Fibroblast of mammary gland (primary cell): ENCODE results near the gene FLVCR2.

Source experiments
- DNase-seq: peaks from one replicate; pipeline ENCODE4 v3.0.0-alpha.2; 2010; ENCODE audit warnings: low read depth
- H3K4me3 ChIP-seq: 2 replicates; pipeline ENCODE4 v1.5.1; 2011; ENCODE audit warnings: low read depth, mild to moderate bottlenecking, low read length, moderate library complexity; ENCODE audit not compliant: control insufficient read depth
- TF ChIP-seq, protein P1 (sequence below): conservative IDR thresholded peaks from 2 replicates; pipeline ENCODE4 v1.5.1; 2011; ENCODE audit warnings: low read depth, low read length, inconsistent platforms; ENCODE audit not compliant: control insufficient read depth, insufficient read depth

The FLVCR2 gene

DNA sequence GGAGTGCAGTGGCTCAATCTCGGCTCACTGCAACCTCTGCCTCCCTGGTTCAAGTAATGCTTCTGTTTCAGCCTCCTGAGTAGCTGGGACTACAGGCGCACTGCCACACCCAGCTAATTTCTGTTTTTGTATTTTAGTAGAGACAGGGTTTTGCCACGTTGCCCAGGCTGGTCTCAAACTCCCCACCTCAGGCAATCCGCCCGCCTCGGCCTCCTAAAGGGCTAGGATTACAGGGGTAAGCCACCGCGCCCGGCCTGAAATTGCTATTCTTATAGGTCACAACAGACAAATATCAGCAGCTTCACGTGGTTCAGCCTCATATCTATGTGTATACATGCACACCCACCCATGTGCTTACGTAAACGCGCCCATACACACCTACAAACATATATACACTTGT is 32.5 kb upstream of the FLVCR2 start:
- no peak for DNase-seq
- H3K4me3 ChIP-seq: no peak overlapping the region
- TF ChIP-seq, protein P1, sequence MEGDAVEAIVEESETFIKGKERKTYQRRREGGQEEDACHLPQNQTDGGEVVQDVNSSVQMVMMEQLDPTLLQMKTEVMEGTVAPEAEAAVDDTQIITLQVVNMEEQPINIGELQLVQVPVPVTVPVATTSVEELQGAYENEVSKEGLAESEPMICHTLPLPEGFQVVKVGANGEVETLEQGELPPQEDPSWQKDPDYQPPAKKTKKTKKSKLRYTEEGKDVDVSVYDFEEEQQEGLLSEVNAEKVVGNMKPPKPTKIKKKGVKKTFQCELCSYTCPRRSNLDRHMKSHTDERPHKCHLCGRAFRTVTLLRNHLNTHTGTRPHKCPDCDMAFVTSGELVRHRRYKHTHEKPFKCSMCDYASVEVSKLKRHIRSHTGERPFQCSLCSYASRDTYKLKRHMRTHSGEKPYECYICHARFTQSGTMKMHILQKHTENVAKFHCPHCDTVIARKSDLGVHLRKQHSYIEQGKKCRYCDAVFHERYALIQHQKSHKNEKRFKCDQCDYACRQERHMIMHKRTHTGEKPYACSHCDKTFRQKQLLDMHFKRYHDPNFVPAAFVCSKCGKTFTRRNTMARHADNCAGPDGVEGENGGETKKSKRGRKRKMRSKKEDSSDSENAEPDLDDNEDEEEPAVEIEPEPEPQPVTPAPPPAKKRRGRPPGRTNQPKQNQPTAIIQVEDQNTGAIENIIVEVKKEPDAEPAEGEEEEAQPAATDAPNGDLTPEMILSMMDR: no peak

DNA sequence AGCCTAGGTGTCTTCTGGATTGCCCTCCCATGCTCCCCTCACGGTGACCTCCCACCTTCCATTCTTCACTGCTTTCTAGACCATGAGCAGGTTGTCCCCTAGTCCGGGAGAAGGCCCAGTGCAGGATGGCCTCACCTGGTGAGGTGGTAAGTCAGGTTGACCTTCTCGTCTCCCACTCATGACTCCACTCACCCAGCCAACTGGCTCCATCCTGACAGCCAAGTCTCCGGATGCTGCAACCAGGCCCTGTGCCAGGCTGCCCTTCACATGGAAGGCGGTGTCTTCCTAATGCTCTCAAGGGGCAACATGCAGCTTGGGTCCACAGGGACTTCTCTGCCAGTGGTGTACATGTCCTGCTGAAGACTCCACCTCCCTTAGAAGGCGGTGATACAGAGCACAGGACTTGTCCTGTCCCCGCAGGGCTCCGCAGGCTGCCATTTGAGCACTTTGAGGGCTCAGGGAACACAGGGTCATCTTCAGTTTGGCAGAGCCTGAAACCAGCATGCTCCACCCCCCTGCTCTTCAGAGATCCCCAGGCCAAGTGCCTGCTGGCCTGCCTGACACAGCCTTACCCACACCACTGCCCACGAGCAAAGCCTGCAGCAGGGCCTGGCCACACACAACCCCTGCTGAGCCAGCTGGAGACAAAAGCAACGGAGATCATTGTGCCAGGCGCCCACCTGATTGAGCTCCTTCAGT is 30.7 kb upstream of the FLVCR2 start:
- TF ChIP-seq, protein P1: no peak
- H3K4me3 ChIP-seq: no peak overlapping the region
- DNase-seq: no peak

DNA sequence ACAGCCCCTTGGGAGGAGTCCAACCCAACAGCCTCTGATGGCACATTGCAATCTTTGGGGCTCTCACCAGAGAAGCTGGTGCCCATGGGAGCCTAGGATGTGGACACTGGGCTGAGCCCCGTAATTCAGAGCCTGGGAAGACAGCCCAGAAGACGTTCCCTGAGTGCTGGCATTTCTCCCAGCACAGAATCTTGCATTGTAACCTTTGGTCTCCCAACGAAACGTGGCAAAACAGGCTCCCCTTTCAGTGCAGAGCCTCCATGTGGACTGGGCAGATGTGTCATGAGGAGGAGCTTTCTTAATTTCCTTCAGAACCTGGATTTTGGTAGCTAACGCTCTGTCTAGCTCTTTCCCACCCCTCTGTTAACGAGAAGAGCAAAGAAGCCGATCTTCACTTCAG is 29.9 kb upstream of the FLVCR2 start:
- DNase-seq: peak; percentile 75
- no peak overlapping the region for H3K4me3 ChIP-seq
- TF ChIP-seq, protein P1: no peak

DNA sequence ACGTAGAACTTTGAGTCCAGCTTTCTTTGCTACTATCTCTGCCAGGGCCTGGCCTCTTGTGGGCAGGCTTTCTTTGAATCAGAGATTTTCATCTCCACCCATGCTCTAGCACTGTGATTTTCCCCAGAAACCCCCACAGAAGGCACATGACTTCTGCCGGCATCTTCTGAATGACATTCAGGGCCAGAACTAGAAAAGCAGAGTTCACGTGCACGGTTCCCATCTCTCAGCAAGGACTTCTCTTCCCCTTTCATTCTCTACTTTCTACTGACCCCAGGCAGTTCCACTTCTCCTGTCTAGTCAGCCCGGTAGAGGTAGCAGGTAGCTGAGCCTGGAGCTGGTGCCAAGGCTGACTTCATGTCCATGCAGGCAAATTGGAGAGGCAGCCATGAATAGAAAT is 29.3 kb upstream of the FLVCR2 start:
- TF ChIP-seq, protein P1: no peak
- H3K4me3 ChIP-seq: no peak overlapping the region
- DNase-seq: no peak

DNA sequence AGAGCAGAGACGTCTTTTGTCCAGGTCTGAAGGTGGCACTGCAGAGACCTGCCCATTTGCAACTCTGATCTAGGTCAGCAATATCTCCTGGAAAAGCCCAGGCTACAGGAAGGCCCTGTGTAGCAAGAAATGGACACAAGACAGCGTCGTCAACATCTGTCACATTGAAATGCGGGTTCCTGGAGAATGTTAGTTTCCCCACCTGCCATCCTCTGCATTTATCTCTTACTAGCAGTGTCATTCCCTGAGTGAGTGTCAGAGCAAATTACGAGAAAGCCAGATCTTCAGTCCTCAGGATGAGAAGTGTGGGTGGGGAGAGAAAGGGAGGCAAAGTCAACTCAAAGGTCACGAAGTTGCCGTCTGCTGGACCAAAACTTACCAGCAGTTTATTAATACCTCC is 27.4 kb upstream of the FLVCR2 start:
- no peak overlapping the region for H3K4me3 ChIP-seq
- TF ChIP-seq, protein P1: no peak
- DNase-seq: no peak

DNA sequence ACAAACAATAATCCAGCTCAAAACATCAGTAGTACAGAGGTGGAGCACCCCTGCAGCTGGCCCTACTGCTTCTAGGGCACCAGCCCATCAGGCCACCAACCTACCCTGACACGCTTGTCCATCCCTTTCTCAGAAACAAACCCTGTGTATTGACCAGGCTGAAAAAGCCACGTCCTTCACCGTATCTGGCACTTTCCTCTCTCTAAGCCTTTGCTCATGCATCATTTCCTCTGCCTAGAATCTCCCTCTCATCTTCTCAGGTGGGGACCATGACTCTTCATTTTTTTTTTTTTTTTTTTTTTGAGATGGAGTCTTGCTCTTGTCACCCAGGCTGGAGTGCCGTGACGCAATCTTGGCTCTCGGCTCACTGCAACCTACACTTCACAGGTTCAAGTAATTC is 25.3 kb upstream of the FLVCR2 start:
- TF ChIP-seq, protein P1: no peak
- no peak overlapping the region for H3K4me3 ChIP-seq
- DNase-seq: no peak
